HG02970 (cell line): ENCODE measurements around the gene CIB2.

ENCODE experiments used
- ATAC-seq: cut with Tn5 transposase; IDR thresholded peaks from one replicate; pipeline ENCODE4 v1.9.1; 2021; ENCODE audit warnings: mild to moderate bottlenecking, moderate library complexity, moderate number of reproducible peaks; ENCODE audit not compliant: unreplicated experiment, low FRiP score

Gene CIB2

GRCh38 chr15:78110096-78110495 lies 21.1 kb downstream of the CIB2 start:
- ATAC-seq, result no peak

- ATAC-seq, result no peak
Measured at GRCh38 chr15:78109156-78109555, 22.1 kb downstream of the CIB2 start.

- ATAC-seq, result no peak
Measured at GRCh38 chr15:78108300-78109084, 22.8 kb downstream of the CIB2 start.

GRCh38 chr15:78107471-78107870 lies 23.8 kb downstream of the CIB2 start:
- ATAC-seq, result no peak

GRCh38 chr15:78105476-78106241 lies 25.6 kb downstream of the CIB2 start:
- ATAC-seq, result no peak

GRCh38 chr15:78104566-78105475 lies 26.4 kb downstream of the CIB2 start:
- no peak for ATAC-seq

GRCh38 chr15:78104119-78104479 lies 27.1 kb downstream of the CIB2 start:
- no peak for ATAC-seq

- ATAC-seq, result no peak
Measured at GRCh38 chr15:78103406-78104118, 27.7 kb downstream of the CIB2 start.

GRCh38 chr15:78102741-78103140 lies 28.5 kb downstream of the CIB2 start:
- no peak for ATAC-seq

GRCh38 chr15:78102211-78102610 lies 29.0 kb downstream of the CIB2 start:
- no peak for ATAC-seq

GRCh38 chr15:78101423-78102105 lies 29.7 kb downstream of the CIB2 start:
- ATAC-seq, result no peak

- no peak for ATAC-seq
Measured at GRCh38 chr15:78100886-78101285, 30.4 kb downstream of the CIB2 start.

GRCh38 chr15:78098131-78098755 lies 33.0 kb downstream of the CIB2 start:
- no peak for ATAC-seq

- ATAC-seq, result no peak
Measured at GRCh38 chr15:78097667-78098066, 33.6 kb downstream of the CIB2 start.

- no peak for ATAC-seq
Measured at GRCh38 chr15:78093242-78094020, 37.8 kb downstream of the CIB2 start.

- ATAC-seq, result no peak
Measured at GRCh38 chr15:78092261-78093041, 38.8 kb downstream of the CIB2 start, which contains the start of gene SH2D7. SH2D7 (plus strand) TSS chr15:78092561; CDS start chr15:78092585, 24 bp downstream.

- ATAC-seq, result no peak
Measured at GRCh38 chr15:78090422-78091063, 40.7 kb downstream of the CIB2 start.
